NCI-H2107 (cell line): ENCODE data around the gene NT5E.
"Not testable (repeated sequence)": the region's sequence is repeated elsewhere in the genome, so short reads cannot be mapped to it uniquely, and the experiment has no call there.

Source experiments
- DNase-seq: peaks from one replicate; lab custom pipeline; 2025; lab: John Stamatoyannopoulos, UW

NT5E gene

DNA sequence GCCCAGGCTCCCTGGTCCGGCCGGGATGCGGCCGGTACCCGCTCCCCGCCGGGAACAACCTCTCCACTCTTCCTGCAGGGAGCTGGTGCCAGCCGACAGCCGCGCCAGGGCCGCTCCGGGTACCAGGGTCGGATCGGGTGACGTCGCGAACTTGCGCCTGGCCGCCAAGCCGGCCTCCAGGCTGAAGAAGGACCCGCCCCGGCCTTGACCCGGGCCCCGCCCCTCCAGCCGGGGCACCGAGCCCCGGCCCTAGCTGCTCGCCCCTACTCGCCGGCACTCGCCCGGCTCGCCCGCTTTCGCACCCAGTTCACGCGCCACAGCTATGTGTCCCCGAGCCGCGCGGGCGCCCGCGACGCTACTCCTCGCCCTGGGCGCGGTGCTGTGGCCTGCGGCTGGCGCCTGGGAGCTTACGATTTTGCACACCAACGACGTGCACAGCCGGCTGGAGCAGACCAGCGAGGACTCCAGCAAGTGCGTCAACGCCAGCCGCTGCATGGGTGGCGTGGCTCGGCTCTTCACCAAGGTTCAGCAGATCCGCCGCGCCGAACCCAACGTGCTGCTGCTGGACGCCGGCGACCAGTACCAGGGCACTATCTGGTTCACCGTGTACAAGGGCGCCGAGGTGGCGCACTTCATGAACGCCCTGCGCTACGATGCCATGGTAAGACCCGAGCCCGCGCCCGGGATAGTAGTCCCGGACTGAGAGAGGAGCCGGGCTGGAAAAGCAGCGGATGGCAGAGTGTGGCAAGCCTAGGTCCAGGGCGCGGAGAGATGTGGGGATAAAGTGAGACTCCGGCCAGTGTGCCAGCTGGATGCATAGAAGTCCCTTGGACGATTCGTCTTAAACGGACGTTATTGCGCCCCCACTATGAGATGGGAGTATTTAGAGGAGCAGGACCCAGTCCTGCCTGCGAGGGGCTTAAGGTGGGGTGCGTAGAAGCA, at the start of gene NT5E:
Gene NT5E, plus strand, starts transcription at position 266 of the 942 bp plus-strand sequence. Its CDS starts 57 bp downstream, at position 323.
- DNase-seq, result no peak

DNA sequence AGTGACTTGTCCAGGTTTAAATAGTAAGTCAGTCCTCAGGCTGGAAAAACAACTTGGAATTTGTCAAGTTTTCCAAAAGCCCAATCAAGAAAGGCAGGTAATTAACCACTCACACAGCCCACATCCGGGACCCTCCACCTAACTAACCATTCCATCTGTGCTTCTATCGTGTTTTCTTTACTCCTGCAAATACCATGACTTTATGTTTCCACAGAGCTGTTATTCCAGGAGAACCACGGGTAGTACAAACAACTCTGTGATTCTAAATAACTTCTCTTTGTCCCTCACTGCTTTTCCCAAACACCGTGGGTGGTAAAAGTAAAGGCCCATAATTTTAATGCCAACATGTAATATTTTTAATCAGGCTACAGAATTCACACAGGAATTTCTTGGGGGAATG, 49.6 kb upstream of the NT5E start:
- DNase-seq, result no peak

GRCh38 chr6:85401186-85402021, 48.5 kb upstream of the NT5E start:
- no peak for DNase-seq

GRCh38 chr6:85402071-85402470, 47.8 kb upstream of the NT5E start:
- no peak for DNase-seq

GRCh38 chr6:85402922-85403321, 47.0 kb upstream of the NT5E start:
- no peak for DNase-seq

DNA sequence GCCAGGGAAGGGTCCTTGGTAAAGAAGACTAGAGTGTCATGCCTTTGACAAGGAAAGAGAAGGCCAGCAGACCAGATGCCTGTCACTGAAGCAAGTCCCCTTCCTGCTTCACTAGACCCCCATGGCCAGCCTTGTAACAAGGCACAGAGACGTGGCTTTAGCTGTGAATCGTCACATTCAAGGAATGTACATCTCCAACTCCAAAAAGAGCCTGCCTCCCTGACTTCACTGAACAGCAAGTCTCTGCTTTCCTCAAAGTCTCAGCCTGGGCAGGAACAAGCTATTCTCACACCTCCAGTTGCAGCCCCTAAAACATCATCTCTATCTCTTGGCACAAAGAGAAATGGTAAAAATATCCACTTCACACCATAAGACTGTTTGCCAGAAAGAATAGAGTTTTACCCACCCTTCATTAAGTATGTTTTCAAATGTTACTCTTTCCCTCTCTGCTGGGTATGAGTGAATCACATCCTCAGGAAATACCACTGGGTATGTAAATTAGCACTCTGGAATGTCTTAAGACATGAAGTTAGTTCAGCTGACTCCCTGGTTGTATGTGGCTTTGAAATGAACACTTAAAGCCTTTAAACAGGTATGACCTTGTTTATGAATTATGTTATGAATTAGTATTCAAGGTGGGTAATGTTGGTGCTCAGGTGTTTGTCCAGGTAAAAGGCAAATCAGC, 46.4 kb upstream of the NT5E start:
- DNase-seq, result no peak

DNA sequence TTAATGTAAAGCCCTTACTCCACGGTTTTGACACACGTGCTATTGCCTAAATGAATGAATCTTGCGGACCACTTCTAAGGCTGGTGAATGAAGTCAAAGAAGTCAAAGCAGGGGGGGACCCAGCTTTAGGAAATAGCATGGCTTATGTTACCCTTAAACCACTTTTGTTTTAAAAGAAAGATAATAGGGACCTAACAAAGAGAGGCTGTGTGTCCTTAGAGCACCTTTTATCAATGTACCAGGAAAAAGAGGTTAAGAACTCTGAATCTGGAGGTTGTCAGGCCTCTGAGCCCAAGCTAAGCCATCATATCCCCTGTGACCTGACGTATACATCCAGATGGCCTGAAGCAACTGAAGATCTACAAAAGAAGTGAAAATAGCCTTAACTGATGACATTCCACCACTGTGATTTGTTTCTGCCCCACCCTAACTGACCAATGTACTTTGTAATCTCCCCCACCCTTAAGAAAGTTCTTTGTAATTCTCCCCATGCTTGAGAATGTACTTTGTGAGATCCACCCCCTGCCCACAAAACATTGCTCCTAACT, 45.8 kb upstream of the NT5E start:
- not testable (repeated sequence) for DNase-seq

- no peak for DNase-seq
Observed at GRCh38 chr6:85404564-85405174, 45.2 kb upstream of the NT5E start.

- DNase-seq, result no peak
Observed at GRCh38 chr6:85405175-85405852, 44.6 kb upstream of the NT5E start.

GRCh38 chr6:85405853-85406198, 44.1 kb upstream of the NT5E start:
- DNase-seq, result no peak

- DNase-seq, result no peak
Observed at GRCh38 chr6:85406641-85407075, 43.2 kb upstream of the NT5E start.

- no peak for DNase-seq
Observed at GRCh38 chr6:85408039-85408438, 41.8 kb upstream of the NT5E start.

DNA sequence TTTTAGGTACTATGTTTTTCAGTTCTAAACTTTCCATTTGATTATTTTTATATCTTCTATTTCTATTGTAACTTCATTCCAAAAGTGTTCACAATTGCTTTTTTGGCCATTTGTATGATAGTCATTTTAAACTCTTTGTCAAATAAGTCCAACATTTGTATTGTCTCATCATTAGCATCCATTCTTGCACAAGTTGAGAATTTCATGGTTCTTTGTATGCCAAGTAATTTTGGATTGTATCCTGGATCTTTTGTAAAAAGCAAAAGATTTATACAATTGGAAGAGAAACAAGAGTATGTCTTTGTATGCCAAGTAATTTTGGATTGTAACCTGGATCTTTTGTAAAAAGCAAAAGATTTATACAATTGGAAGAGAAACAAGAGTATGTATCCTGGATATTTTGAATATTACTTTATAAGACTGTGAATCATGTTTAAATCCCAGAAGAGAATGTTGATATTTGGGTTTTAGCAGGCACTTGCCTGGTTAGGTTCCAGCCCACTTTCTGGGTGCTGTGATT, 36.9 kb upstream of the NT5E start:
- DNase-seq, result no peak

GRCh38 chr6:85416049-85416448, 33.8 kb upstream of the NT5E start:
- no peak for DNase-seq

- DNase-seq, result no peak
Observed at GRCh38 chr6:85416766-85417165, 33.1 kb upstream of the NT5E start.

DNA sequence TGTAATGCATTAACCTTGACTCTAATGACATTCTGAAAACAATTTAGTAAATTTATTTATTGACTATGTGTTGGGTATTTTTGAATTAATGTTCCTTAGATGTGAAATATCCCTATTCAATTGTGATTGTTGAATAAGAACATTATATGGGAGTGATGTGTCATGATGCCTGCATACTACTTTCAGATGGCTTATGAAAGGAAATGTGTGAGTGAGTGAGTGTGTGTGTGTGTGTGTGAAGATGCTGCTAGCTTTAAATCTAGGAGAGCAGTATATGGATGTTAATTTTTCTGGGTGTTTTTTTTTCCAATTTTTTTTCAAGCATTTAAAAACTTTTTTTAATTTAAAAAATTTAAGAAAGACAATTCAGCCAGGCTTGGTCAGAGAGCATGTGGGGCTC, 32.5 kb upstream of the NT5E start:
- no peak for DNase-seq

GRCh38 chr6:85418059-85418458, 31.8 kb upstream of the NT5E start:
- no peak for DNase-seq

DNA sequence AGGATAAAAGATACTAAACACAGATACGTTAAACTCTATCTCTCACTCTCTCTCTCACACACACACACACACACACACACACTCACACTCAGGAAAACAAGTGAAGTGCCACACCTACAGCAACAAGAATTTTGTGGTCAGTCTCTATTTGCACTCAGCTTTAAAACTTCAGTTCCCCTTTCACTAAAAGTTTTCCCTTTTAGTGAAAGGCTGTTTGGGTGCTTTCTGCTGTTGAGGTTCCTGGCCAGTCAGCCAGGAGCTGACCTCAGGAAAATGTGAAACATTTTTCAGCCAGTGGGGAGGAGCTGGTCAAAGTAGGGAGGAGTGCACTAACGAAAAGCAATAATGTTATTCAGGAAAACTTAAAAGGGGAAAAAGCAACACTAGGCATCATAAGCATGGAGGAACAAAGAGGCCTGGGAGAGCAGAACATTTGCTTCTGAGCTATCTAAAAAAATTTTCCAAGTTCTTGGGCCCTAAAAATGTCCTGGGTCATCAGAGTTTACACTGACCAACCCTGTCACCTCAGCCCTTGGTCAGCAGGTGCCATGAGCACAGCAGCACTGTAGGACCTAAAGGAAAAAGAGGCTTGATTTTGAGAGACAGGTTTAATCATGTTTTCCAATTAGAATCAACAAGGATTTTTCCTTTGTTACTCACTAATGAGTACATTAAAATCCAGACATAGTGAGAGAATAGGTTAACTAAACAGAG, 30.7 kb upstream of the NT5E start:
- DNase-seq, result no peak

- no peak for DNase-seq
Observed at GRCh38 chr6:85420551-85420950, 29.3 kb upstream of the NT5E start.

- DNase-seq, result no peak
Observed at GRCh38 chr6:85421181-85421580, 28.7 kb upstream of the NT5E start.
